Activated gamma-delta T cell (primary cell): Measurements from ENCODE around the gene WRNIP1.

Source experiments
- DNase-seq: peaks from one replicate; lab custom pipeline; 2025; lab: John Stamatoyannopoulos, UW

WRNIP1 gene

DNA sequence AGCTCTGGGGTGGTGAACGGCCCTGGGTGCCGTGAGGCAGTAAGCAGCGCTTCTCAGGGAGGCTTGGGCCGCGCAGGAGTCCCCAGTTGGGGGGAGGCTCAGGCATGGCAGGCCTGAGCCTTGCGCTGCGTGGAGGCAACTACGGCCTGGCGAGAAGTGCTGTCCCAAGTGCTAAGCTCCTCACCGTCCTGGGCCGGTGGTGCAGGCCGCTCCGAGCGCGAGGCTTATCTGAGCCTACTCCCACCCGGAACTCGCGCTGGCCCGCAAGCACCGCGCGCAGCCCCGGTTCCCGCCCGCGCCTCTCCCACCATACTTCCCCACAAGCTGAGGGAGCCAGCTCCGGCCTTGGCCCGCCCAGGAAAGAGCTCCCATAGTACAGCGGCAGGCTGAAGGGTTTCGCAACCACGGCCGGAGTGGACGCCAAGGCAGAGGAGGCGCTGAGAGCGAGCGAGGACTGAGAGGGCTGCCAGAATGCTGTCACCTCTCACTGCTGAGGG is 1.8 kb upstream of the WRNIP1 start:
- DNase-seq: peak; percentile 12

DNA sequence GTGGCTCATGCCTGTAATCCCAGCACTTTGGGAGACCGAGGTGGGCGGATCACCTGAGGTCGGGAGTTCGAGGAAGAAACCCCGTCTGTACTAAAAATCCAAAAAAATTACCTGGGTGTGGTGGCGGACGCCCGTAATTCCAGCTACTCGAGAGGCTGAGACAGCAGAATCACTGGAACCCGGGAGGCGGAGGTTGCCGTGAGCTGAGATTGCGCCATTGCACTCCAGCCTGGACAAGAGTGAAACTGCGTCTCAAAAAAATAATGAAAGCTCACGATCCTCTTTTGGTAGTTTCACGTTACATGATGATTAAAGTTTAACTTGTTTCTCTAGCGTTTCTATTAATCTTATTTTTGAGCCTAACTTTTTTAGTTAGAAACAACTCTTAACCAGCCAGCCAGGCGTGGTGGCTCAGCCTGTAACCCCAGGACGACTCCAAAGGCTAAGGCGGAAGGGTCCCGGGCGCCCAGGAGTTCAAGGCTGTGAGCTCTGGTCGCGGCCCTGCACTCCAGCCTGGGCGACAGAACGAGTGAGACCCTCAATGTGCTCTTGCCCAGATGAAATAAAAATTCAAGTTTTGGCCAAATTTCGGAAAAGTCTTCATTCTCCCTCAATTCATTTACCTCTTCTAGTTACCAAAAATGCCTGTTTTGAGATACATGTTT is 1.2 kb upstream of the WRNIP1 start:
- DNase-seq: peak; percentile 8

- no peak for DNase-seq
Measured at GRCh38 chr6:2764610-2765165, 505 bp upstream of the WRNIP1 start.

DNA sequence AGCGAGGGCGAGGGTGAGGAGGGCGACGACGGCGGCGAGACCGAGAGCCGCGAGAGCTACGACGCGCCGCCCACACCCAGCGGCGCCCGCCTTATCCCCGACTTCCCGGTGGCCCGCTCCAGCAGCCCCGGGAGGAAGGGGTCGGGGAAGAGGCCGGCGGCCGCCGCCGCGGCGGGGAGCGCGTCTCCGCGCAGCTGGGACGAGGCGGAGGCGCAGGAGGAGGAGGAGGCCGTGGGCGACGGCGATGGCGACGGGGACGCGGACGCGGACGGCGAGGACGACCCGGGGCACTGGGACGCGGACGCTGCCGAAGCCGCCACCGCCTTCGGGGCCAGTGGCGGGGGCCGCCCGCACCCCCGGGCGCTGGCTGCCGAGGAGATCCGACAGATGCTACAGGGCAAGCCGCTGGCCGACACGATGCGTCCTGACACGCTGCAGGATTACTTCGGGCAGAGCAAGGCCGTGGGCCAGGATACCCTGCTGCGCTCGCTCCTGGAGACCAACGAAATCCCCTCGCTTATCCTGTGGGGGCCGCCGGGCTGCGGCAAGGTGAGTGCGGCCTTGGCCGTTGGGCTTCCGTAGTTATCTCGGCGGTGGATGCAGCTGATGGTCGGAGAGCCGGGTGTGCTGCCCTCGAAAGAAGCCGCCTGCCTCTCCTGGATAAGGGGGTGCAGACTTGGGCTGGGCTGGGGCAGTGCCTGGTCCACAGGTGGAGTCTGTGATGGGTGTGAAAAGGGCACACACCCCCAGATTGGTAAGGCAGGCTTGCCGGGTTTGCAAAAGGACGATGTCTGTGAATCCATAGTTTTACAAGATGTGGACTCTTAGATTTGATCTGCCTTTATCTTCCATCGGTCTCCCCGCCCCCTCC is 938 bp downstream of the WRNIP1 start:
- DNase-seq: peak; percentile 57

- no peak for DNase-seq
Measured at GRCh38 chr6:2766767-2767656, 1.8 kb downstream of the WRNIP1 start.

DNA sequence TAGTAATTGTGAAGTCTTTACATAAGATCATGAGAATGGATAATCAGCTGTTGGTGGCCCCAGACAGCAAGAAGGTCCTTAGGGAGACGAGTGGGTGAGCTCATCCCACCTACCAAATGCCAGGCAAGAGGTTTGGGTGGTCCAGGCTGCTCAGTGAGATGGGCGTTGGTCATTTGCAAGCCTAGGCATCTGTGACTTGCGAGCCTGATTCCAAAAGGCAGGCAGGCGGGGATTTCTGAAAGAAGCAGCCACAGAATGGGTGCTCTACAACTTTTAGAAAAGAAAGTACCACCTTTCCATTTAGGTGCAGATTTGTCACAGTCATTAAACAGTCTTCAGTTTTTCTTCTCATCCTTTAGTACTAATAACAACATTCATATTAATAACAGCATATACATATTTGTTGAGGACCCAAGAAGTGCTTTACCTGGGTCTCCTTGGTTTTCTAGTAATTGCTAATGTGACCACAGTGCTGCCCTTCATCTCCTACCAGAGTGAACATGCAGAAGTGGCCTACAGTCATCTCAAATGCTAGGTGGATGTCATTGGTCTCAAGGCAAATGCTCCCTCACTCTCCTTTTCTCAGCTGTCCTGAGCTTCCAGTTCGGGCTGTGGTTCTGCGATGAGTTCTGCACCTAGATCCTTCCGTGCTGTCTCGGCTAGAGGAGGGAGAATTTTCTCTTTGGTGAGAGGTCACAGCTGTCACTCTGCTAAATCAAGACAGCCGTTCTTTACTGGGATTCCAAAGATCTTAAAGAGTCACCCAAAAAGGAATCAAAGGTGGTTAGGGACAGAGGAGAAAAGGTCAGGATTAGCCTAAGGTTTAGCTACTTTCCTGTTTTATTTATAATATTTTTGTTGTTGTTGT is 2.7 kb downstream of the WRNIP1 start:
- DNase-seq: no peak

GRCh38 chr6:2768696-2769095 is 3.5 kb downstream of the WRNIP1 start:
- no peak for DNase-seq

- DNase-seq: no peak
Measured at GRCh38 chr6:2770171-2770570, 5.0 kb downstream of the WRNIP1 start.

GRCh38 chr6:2771079-2771478 is 5.9 kb downstream of the WRNIP1 start:
- DNase-seq: no peak

GRCh38 chr6:2772840-2773239 is 7.6 kb downstream of the WRNIP1 start:
- no peak for DNase-seq

GRCh38 chr6:2773449-2773848 is 8.3 kb downstream of the WRNIP1 start:
- DNase-seq: no peak

- DNase-seq: no peak
Measured at GRCh38 chr6:2775003-2775402, 9.8 kb downstream of the WRNIP1 start.

DNA sequence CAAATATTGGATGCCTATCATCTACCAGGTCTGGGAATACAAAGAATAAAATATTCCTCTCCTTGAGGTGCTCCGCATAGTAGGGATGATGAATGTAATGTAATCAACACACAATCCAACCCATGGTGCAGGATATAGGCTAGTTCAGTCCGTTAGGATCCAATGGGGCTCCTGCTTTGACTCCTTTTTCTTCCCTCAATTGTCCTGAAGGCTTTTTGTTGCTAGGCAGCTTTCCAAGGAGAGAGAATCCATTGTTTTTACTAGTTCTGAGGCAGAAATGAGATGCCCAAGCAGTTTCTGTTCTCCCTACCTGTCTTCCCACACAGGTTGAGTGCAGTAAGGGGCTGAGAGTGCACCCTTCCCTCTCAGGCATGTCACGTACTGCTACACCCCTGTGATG is 12.1 kb downstream of the WRNIP1 start:
- no peak for DNase-seq

GRCh38 chr6:2780102-2780737 is 15.0 kb downstream of the WRNIP1 start:
- DNase-seq: no peak

- DNase-seq: no peak
Measured at GRCh38 chr6:2781685-2782355, 16.6 kb downstream of the WRNIP1 start.

DNA sequence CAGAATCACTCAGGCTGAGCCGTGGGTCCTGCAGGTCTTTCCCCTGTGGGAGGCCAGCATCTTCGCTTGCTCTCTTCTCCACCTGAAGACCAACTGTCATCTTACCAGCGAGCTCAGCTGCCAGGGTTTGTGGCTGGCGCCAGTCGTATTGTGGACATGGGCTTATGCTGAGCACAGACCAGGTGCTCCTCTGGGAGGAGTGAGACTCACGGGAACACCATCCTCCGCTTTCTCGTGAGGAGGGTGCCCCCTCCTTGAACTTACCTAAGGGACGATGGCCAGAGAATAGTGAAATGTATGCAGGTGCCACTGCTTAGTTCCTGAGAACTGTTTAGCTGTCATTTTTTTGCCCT is 17.1 kb downstream of the WRNIP1 start:
- no peak for DNase-seq

- DNase-seq: no peak
Measured at GRCh38 chr6:2782825-2783187, 17.6 kb downstream of the WRNIP1 start.

GRCh38 chr6:2783188-2783963 is 18.2 kb downstream of the WRNIP1 start:
- no peak for DNase-seq

- no peak for DNase-seq
Measured at GRCh38 chr6:2784061-2784460, 18.9 kb downstream of the WRNIP1 start.
